ENCODE measurements around the gene INPP5A. TPM values are rescaled to one million over a fixed set of nuclear protein-coding genes. Genes with fewer than 3 reads are reported as not detected.

INPP5A gene
- total RNA-seq, 1 experiment from 2014 or later: 12.3 TPM

DNA sequence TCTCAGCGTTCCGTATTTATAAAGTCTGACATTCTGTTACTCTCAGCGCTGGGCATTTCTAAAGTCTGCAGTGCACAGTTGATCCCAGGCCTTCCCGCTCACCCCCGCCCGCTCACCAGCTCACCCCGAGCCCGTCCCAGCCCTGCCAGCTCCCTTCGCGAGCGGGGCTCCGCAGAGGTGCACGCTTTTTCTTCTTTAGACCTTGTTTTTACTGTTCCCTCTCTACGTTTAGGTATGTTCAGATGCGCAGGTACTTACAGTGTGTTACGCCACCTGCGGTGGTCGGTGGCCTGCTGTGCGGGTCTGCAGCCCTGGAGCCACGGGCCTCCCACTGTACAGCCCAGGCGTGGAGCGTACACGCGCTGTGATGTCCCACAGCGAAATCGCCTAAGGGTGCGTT is 219.6 kb downstream of the INPP5A start:
- H3K36me3 ChIP-seq (ENCODE audit: control insufficient read depth in 1 of 2, insufficient read depth in 2 of 2, low read length in 2 of 2): no peaks in the 10 kb centered on the region
- RAD21 ChIA-PET (ENCODE audit: low non-redundant PET in 1 of 2, low total read pairs in 2 of 2, uncharacterized antibody in 2 of 2, unreplicated experiment in 2 of 2): no interaction called here
- H3K9me2 ChIP-seq (ENCODE audit: insufficient read depth): no peaks in the 10 kb centered on the region
- no peaks in the 10 kb centered on the region for H3K79me2 ChIP-seq (ENCODE audit: insufficient read depth, low read length)
- no peak for DNase-seq (ENCODE audit: low read depth, low spot score)
- no peak overlapping the region for H3K4me3 ChIP-seq (replicated peaks in 1 of 2; ENCODE audit: low read depth in 1 of 2, low read length in 2 of 2)
- no peaks in the 10 kb centered on the region for H3K9me3 ChIP-seq (ENCODE audit: control insufficient read depth in 1 of 2, insufficient read depth in 1 of 2, low read depth in 1 of 2, low read length in 2 of 2)
- intact Hi-C loops (cut with micrococcal nuclease): no loop called here
- TF ChIP-seq CBX3 (IDR thresholded peaks at IDR 0.05; ENCODE audit: low read depth) (no peak), MAX (IDR thresholded peaks at IDR 0.05) (no peak), SP1 (IDR thresholded peaks at IDR 0.05; ENCODE audit: low read depth) (no peak), ZFX (IDR thresholded peaks at IDR 0.05) (no peak), REST (IDR thresholded peaks at IDR 0.05; ENCODE audit: low read depth) (no peak), POLR2AphosphoS5 (IDR thresholded peaks at IDR 0.05; ENCODE audit: low read depth, low read length) (no peak), EZH2phosphoT487 (IDR thresholded peaks at IDR 0.05; ENCODE audit: borderline replicate concordance) (no peak), SIN3A (IDR thresholded peaks at IDR 0.05; ENCODE audit: low read depth) (no peak), SRF (IDR thresholded peaks at IDR 0.05; ENCODE audit: low read depth) (no peak), RAD21 (IDR thresholded peaks at IDR 0.05; ENCODE audit: low read depth) (no peak), ZNF274 (IDR thresholded peaks at IDR 0.05; ENCODE audit: low read depth, low read length) (no peak)
- no peak for ATAC-seq
- CTCF ChIA-PET: no interaction called here
- POLR2A ChIA-PET: no interaction called here
- no peaks in the 10 kb centered on the region for H3K27me3 ChIP-seq (ENCODE audit: insufficient read depth, low read length)
- no peaks in the 10 kb centered on the region for H4K20me1 ChIP-seq (ENCODE audit: insufficient read depth)
- no peak overlapping the region for H3K4me2 ChIP-seq (ENCODE audit: low read length)
- BruUV-seq (replicated peaks): no TSS peak
- no peak overlapping the region for H3K27ac ChIP-seq (ENCODE audit: low read depth, low read length)
- no peak overlapping the region for H3K9ac ChIP-seq (ENCODE audit: low read length)
- no peak overlapping the region for H2AFZ ChIP-seq (ENCODE audit: low read depth, low read length, poor library complexity, severe bottlenecking)
- no peaks in the 10 kb centered on the region for H3K4me1 ChIP-seq (ENCODE audit: control insufficient read depth in 1 of 2, insufficient read depth in 2 of 2, low read length in 2 of 2)
